Loucy (cell line): ENCODE results near the gene ZP3.
"Not testable (repeated sequence)": the region's sequence is repeated elsewhere in the genome, so short reads cannot be mapped to it uniquely, and the experiment has no call there.

Source experiments
- H2AFZ ChIP-seq: fragments of 200-600 bp; sonication (generic); 2 replicates; pipeline ENCODE4 v1.6.0; 2016; ENCODE audit warnings: antibody characterized with exemption, mild to moderate bottlenecking, low read length, moderate library complexity
- H3F3A ChIP-seq: fragments of 200-600 bp; 2 replicates; pipeline ENCODE4 v1.6.0; 2016; ENCODE audit warnings: antibody characterized with exemption, low read depth, mild to moderate bottlenecking
- H3K27me3 ChIP-seq: fragments of 200-600 bp; sonication (generic); 2 replicates; pipeline ENCODE4 v1.6.1; 2014; ENCODE audit warnings: low read length, mild to moderate bottlenecking; ENCODE audit not compliant: insufficient read depth, poor library complexity, severe bottlenecking
- H3K36me3 ChIP-seq: fragments of 200-600 bp; sonication (generic); 2 replicates; pipeline ENCODE4 v1.6.1; 2016; ENCODE audit warnings: low read length; ENCODE audit not compliant: insufficient read depth
- H3K4me1 ChIP-seq: fragments of 200-600 bp; sonication (generic); 2 replicates; pipeline ENCODE4 v1.5.1; 2014; ENCODE audit warnings: low read length, mild to moderate bottlenecking; ENCODE audit not compliant: insufficient read depth, poor library complexity, severe bottlenecking
- H3K4me2 ChIP-seq: fragments of 200-600 bp; sonication (generic); 2 replicates; pipeline ENCODE4 v1.6.0; 2014; ENCODE audit warnings: antibody characterized with exemption, low read length, low read depth, mild to moderate bottlenecking; ENCODE audit not compliant: poor library complexity, severe bottlenecking
- H3K4me3 ChIP-seq: fragments of 200-600 bp; sonication (generic); 2 replicates; pipeline ENCODE4 v1.5.1; 2014; ENCODE audit warnings: low read length, mild to moderate bottlenecking, mixed read lengths; ENCODE audit not compliant: poor library complexity, severe bottlenecking
- H3K79me2 ChIP-seq: fragments of 200-600 bp; sonication (generic); 2 replicates; pipeline ENCODE4 v1.6.1; 2014; ENCODE audit warnings: low read length; ENCODE audit not compliant: insufficient read depth
- H3K9ac ChIP-seq: fragments of 200-600 bp; sonication (generic); 2 replicates; pipeline ENCODE4 v1.6.0; 2014; ENCODE audit warnings: mild to moderate bottlenecking, low read depth, low read length, moderate library complexity; ENCODE audit not compliant: poor library complexity, severe bottlenecking
- H3K9me2 ChIP-seq: fragments of 200-600 bp; sonication (generic); replicated peaks from 2 replicates; pipeline ENCODE4 v1.6.1; 2016; ENCODE audit warnings: low read depth, low read length, mixed read lengths
- H3K9me3 ChIP-seq: fragments of 200-600 bp; sonication (generic); 2 replicates; pipeline ENCODE4 v1.6.1; 2014; ENCODE audit warnings: mild to moderate bottlenecking, antibody characterized with exemption, low read length, low read depth; ENCODE audit not compliant: insufficient read depth
- H4K20me1 ChIP-seq: fragments of 200-600 bp; sonication (generic); 2 replicates; pipeline ENCODE4 v1.6.0; 2014; ENCODE audit warnings: antibody characterized with exemption, low read length, mild to moderate bottlenecking; ENCODE audit not compliant: insufficient read depth, poor library complexity, severe bottlenecking
- CTCF ChIP-seq: fragments of 200-600 bp; sonication (generic); conservative IDR thresholded peaks from 2 replicates; pipeline ENCODE4 v1.5.1; 2014; ENCODE audit warnings: mild to moderate bottlenecking, antibody characterized with exemption, low read length
- EZH2phosphoT487 ChIP-seq: fragments of 200-600 bp; IDR thresholded peaks from 2 replicates; pipeline ENCODE4 v1.6.1; 2018; ENCODE audit warnings: antibody characterized with exemption, mild to moderate bottlenecking, moderate library complexity, borderline replicate concordance

The ZP3 gene

GRCh38 chr7:76400248-76400647, 24.5 kb upstream of the ZP3 start:
- H3K4me2 ChIP-seq, result no peak overlapping the region
- no peaks in the 10 kb centered on the region for H3K9me2 ChIP-seq
- no peak overlapping the region for H3K4me3 ChIP-seq
- H3K79me2 ChIP-seq, result no peaks in the 10 kb centered on the region
- no peaks in the 10 kb centered on the region for H3F3A ChIP-seq
- no peaks in the 10 kb centered on the region for H4K20me1 ChIP-seq
- no peaks in the 10 kb centered on the region for H3K9me3 ChIP-seq
- no peak overlapping the region for H2AFZ ChIP-seq
- H3K9ac ChIP-seq, result no peak overlapping the region
- TF ChIP-seq EZH2phosphoT487 (no peak), CTCF (no peak)
- peaks cover 5% of the 10 kb centered on the region for H3K4me1 ChIP-seq
- no peaks in the 10 kb centered on the region for H3K36me3 ChIP-seq
- no peaks in the 10 kb centered on the region for H3K27me3 ChIP-seq

GRCh38 chr7:76403097-76403496, 21.7 kb upstream of the ZP3 start:
- not testable (repeated sequence) for H3K4me2 ChIP-seq, H3F3A ChIP-seq, H2AFZ ChIP-seq, H3K79me2 ChIP-seq, H4K20me1 ChIP-seq, H3K9ac ChIP-seq, H3K36me3 ChIP-seq, H3K9me2 ChIP-seq, H3K27me3 ChIP-seq, H3K4me1 ChIP-seq, H3K4me3 ChIP-seq, H3K9me3 ChIP-seq

GRCh38 chr7:76403780-76404494, 20.8 kb upstream of the ZP3 start:
- H3K9ac ChIP-seq, result no peak overlapping the region
- no peaks in the 10 kb centered on the region for H3K79me2 ChIP-seq
- no peak overlapping the region for H3K4me3 ChIP-seq
- H2AFZ ChIP-seq, result no peak overlapping the region; the same call in 1 of the 2 replicates
- peaks cover 5% of the 10 kb centered on the region for H3K4me1 ChIP-seq
- TF ChIP-seq EZH2phosphoT487 (no peak), CTCF (no peak)
- H4K20me1 ChIP-seq, result no peaks in the 10 kb centered on the region
- no peaks in the 10 kb centered on the region for H3K9me2 ChIP-seq
- H3K4me2 ChIP-seq, result no peak overlapping the region
- no peaks in the 10 kb centered on the region for H3K9me3 ChIP-seq
- no peaks in the 10 kb centered on the region for H3F3A ChIP-seq
- H3K27me3 ChIP-seq, result no peaks in the 10 kb centered on the region
- H3K36me3 ChIP-seq, result no peaks in the 10 kb centered on the region

- Histone ChIP-seq H3K9ac (no peak overlapping the region), H3K27me3 (no peaks in the 10 kb centered on the region), H3K9me2 (no peaks in the 10 kb centered on the region), H3K36me3 (no peaks in the 10 kb centered on the region), H3K4me1 (peaks cover 5% of the 10 kb centered on the region), H3K4me2 (no peak overlapping the region), H3K4me3 (no peak overlapping the region), H3K9me3 (no peaks in the 10 kb centered on the region), H3K79me2 (no peaks in the 10 kb centered on the region), H4K20me1 (no peaks in the 10 kb centered on the region), H2AFZ (no peak overlapping the region), H3F3A (no peaks in the 10 kb centered on the region)
- TF ChIP-seq EZH2phosphoT487 (no peak), CTCF (no peak)
Measured at GRCh38 chr7:76405738-76406137, 19.0 kb upstream of the ZP3 start.
